HG03342 (cell line): ENCODE results near the gene MX2.
"Not testable (repeated sequence)": the region's sequence is repeated elsewhere in the genome, so short reads cannot be mapped to it uniquely, and the experiment has no call there.

Source experiments
- ATAC-seq: cut with Tn5 transposase; IDR thresholded peaks from one replicate; pipeline ENCODE4 v1.9.1; 2021; ENCODE audit warnings: mild to moderate bottlenecking, moderate library complexity; ENCODE audit not compliant: unreplicated experiment

MX2 gene, protein sequence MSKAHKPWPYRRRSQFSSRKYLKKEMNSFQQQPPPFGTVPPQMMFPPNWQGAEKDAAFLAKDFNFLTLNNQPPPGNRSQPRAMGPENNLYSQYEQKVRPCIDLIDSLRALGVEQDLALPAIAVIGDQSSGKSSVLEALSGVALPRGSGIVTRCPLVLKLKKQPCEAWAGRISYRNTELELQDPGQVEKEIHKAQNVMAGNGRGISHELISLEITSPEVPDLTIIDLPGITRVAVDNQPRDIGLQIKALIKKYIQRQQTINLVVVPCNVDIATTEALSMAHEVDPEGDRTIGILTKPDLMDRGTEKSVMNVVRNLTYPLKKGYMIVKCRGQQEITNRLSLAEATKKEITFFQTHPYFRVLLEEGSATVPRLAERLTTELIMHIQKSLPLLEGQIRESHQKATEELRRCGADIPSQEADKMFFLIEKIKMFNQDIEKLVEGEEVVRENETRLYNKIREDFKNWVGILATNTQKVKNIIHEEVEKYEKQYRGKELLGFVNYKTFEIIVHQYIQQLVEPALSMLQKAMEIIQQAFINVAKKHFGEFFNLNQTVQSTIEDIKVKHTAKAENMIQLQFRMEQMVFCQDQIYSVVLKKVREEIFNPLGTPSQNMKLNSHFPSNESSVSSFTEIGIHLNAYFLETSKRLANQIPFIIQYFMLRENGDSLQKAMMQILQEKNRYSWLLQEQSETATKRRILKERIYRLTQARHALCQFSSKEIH

DNA sequence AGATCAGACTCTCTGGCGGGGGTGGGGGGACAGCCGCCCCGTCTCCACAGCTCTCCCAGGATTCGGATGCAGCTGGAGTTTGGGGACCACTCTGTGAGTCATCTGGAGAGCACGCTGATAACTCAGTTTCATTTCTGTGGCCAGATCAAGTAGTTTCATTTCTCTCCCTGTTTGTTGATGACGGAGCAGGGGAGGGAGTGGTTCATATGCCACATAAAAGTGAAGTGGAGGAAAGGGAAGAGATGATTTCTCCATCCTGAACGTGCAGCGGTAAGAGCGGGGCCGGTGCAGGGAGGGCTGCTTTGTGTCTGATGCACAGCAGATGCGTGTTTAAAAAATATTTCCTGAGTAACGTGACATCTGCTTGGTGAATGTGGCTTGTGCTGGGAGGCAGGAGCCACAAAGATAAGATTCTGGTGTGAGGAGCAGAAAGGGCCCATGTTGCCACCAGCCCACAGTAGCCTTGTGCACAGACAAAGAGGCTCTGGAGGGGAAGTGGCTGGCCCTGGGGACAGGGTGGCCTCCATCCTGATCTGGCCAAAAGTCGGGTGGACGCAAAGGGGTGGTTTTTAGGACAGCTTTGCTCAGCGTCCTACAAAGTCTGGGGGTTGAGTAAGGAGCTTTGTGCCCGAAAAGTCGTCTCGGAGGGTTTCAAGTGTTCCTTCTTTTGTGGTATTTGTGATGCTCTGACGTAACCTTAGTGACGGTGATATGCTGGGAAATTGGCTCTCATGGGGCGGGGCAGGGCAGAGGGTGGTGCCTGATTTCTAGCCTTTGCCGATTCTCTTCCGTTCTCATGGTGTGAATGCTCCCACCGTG, at the start of gene MX2:
Gene MX2 (plus strand): TSS at position 242 of the 819 bp plus-strand sequence. CDS start 14,880 bp downstream, outside the sequence.
- ATAC-seq: peak; percentile 51

DNA sequence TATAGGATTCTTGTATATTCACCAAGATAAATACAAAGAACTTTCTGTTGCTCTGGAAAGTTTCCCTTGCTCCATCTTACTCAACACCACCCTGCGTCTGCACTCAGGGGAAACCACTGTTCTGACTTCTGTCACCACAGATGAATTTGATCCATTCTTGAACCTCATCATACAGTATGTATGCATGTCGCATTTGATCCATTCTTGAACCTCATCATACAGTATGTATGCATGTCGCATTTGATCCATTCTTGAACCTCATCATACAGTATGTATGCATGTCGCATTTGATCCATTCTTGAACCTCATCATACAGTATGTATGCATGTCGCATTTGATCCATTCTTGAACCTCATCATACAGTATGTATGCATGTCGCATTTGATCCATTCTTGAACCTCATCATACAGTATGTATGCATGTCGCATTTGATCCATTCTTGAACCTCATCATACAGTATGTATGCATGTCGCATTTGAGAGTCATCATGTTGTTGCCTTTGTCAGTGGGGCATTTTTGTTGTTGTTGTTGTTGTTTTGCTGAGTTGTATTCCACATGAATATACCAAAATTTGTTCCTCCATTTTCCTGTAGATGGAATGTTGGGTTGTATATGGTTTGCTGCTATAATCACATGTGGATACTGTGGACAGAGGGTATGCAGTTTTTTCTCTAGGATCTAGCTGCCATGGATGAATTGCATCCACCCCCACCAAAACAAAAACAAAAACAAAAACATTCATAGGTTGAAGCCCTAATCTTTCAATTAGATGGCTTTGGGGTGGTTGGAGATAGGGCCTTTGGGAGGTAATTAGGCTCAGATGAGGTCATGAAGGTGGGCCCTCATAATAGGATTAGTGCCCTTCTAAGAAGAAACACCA, 48.3 kb upstream of the MX2 start:
- not testable (repeated sequence) for ATAC-seq

DNA sequence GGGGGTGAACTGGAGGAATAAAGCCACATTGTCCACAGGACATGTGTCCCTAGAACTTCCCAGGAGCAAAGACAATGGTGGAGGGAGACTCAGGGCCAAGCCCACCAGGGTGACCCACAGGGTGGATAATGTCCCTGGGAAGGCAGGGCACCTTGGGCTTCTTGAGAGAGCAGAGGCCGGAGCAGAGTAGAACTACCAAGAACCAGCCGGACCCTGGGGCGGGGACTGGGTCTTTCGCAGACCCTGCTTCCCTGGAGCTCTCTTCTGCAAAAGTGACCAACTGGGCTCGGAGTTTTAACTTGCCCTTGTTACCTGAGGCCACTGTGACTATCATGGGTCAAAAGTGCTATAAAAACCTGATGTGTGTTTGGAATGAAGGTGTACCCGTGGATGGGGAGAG, 46.1 kb upstream of the MX2 start:
- no peak for ATAC-seq

DNA sequence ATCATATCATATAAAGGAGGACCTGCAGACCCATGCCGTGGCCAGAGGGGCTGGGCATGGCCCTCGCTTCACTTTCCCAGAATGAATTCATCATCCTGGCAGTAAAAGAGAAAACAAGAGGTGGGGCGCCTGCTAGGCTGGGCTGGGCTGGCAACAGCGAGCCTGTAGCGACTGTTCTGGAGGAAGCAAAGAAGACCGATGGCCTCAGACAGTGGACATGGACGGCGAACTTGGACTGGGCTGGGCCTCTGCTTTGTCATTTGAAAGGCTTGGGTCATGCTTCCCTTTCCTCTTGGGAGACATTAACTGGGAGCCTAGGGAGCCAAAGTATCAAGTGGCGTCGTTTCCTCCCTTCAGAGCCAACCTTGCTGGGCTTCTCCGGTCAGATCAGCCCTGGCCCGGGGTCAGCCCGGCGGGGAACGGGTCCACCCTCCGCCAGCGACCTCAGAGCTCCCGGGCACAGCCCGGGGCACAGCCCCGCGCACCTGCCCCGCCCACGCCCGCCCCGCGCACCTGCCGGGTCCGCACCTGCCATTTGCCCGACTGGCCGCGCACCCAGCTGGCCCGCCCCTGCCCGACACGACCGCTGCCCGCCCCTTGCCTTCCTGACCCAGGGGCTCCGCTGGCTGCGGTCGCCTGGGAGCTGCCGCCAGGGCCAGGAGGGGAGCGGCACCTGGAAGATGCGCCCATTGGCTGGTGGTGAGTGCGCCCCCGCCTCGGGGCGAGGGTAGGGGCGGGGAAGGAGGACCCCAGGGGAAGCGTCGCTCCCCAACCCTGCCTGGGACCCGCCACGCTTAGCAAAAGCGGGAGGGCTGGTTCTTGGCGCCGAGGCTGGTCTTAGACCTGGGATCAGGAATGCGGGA, 45.4 kb upstream of the MX2 start, which contains the start of gene FAM3B:
Gene FAM3B (plus strand): TSS at position 602 of the 863 bp plus-strand sequence. CDS start 79 bp downstream, at position 681.
- no peak for ATAC-seq

DNA sequence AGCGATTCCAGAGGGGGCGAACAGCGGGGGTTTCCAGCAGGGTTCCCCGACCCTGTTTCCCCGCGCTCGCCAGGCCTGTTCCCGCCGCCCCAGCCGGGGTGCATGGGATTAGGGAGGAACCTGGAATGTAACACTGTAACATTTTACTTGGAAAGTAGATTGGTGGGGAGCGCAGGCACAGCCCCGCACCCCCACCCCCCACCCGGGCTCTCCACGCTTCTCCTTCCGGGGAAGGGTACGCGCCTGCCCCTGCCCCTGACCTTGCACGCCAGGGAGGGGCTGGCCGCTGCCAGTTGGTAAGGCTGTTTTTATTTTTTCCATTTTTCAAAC, 44.8 kb upstream of the MX2 start:
- no peak for ATAC-seq

DNA sequence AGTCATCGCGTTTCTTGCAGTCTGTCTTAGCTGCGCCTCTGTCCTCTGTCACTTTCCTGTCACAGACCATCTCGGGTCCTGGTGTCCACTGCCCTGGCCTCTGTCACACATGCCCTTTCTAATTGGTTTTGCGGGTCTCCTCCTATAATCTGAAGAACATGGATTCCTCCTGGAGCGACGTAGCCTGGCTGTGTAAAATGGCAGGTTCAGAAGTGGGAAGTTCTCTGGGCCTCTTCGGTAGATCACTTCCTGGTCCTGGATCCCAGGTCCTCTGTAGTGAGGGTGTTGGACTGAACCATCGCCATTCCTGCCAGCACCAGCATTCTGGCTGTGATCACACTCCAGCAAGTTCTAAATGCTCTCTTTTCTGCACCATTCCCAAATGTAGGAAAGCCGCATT, 44.4 kb upstream of the MX2 start:
- no peak for ATAC-seq

DNA sequence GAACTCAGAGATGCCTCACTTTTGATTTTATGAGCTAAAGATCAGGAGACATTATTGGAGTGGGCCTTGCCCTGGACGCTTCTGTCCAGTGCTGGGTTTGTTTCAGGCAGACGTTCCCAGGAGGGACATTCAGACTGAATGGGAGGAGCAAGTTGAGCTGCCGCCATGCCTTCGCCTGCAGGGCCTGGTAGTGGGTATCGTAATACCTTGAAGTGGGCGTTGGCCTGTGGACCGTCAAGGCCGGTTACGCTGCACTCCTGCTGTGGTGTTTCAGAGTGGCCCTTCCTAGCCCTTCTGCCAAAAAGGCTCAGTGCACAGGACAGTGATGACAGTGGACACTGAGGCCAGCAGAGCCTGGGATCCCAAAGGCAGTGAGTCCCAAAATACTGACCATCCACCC, 43.6 kb upstream of the MX2 start:
- no peak for ATAC-seq

DNA sequence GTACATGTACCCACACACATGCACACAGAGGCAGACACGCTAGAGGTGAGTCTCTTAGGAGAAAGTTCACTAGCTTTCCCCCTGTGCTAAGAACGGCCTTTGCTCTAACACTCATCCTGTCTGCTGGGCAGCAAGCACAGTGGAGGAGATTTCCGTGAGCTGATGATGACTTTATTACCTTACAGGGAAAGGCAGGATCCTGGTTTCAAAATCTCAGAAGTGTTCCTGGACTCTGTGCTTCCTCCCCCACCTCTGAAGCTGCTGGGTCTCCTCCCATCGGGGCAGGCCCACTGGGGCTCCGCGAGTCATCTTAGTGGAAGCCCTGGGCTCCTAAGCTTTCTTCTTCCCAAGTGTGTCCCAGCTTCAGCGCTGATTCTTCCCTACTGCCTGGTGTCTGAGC, 42.6 kb upstream of the MX2 start:
- ATAC-seq: no peak

DNA sequence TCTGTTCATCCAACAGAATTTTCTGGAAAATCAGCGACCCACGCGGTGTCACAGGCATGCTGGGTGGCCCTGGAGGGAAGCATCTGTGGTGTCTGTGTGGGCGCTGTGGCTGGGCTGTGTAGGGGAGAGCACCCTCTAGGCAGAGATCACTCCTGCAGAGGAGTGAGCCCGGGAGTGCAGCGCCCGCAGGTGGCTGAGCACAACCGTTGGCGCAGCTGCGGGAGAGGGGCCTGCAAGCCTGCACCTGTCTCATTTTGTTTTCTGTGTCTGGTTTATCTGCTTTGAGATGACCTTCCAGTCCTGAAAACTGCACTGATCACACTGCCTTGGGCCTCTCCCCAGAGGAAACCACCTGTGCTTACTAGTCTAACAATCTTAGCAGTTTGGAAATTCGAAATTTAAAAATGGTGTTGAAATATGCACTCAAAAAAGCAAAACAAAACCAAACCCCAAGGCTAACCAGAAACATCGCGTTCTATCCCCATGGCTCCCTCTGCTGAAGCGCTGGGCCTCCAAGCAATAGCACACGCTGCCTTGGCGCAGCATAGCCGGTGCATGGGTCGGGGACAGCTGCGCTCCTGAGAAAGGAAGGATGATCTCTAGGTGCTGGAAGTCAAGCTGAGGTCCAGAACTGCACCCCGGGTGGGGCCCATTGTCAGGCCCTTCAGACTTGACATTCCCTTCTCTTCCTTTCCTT, 40.5 kb upstream of the MX2 start:
- ATAC-seq: no peak

DNA sequence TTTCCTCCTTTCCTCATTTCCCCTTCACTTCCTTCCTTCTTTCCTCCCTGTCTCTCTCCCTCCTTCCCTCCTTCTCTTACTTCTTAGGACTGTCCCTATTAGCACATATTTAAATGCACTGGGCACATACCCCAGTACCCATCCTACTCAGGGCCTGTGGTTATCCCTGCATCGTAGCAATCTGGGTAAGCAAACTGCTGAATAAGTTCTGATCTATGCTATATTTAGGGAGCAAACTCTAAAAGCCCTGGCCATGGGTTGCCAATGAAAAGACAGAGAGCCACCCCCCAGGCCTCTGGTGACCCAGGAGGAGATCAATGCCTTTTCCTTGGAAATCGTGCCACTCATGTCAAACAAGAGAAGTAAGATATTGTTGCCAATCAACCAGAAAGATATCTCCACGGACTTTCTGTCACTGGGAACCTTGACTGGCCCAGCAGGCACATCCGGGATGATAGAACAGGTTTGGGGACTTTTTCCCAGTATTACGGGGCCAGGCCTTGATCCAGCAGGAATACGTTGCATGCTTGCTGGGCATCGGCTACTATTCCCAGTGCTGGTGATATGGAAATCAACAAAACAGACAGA, 39.8 kb upstream of the MX2 start:
- ATAC-seq: no peak

DNA sequence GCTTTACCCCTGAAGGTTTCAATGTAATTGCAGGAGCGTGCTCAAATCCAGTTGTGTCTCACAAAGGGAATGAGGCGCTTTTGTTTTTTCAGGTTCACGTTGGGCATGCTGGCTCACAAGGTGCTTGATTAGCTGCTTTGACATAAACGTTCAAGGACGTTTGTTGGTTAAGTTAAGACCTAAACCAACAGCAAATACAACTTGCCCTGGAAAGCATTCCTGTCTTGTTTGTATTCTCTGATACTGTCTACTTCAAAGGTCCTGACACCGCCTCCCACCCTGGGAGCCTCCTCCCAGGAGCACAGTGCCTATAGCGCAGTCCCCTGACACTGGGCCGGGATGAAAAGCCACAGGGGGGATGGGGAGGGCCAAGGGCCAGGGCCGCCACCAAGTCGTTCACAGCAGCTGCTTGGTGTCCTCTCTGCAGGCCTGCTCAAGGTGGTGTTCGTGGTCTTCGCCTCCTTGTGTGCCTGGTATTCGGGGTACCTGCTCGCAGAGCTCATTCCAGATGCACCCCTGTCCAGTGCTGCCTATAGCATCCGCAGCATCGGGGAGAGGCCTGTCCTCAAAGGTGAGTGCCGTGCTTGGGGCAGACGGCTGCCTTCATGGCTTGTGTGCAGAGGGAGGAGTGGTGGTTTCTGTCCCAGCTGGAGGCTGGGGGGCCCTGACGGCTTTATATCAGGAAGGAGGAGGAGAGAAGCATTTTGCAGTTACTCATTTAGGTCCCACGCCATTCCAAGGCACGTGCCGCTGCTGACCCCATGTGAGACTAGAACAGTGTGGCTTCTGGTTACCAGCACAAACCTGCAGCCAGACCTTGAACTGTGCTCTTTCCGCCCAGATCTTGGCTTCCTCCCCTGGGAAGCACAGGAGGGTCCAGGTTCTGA, 39.1 kb upstream of the MX2 start:
- ATAC-seq: no peak

DNA sequence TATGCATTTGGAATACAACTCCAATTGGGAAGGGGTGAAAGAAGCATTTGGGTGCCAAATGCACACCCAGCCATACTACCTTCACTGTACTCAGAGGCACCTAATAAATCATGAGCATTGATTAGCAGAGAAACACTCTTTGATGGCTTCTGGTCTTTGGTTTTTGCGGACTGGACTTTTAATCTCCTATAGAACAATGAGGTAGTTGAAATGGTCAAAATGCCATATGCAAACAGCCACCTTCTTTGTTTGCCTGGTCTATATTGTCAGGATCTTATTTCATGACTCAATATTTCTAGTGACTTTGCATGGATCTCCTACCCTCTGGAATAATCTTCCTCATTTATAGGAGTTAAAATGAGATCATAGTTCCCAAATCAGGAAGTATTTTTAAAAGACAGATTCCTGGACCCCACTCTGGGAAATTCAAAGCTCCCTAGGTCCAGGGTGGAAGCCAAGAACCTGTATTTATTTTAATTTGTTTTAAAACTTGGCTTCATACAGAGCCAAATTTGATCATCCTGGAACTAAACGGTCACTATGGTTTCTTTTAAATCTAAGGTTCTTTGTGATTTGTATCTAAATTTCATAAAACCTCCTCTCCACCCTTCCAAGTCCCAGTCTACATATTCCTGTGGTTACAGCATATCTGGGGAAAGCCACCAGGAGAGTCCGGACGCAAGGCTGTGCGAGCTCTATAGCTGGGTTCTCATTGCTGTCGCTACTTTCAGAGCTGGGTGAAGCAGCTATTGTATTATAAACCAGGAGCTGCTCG, 36.5 kb upstream of the MX2 start:
- no peak for ATAC-seq

DNA sequence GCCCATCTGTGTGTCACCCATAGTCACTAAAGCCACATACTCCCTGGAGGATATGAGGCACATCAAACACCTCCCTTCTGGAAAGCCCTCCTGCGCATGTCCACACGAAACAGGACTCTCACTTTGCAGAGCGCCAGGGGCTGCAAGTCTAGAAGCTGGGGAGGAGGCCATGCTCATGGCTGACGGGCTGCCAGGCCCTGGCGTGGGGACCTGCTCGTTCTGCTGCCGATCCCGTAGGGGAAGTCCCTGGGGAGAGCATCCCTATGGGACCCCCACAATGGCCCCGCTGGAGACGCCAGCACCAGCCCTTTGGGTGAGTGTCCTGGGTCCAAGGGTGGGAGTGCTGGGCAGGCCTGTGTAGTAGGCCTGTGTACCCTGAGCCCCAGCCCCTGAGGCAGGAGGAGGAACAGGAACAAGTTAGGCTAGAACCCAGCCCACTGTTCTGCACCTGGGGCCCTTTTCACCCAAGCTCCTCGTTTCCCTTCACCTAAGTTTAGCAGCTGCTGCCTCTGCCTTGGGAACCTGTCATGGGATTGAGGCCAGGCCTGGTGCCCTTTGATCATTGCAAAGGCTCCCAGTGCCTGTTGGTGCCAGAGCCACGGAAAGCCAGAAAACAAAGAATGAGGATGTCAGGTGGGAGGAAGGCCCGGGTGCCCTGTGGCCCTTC, 35.3 kb upstream of the MX2 start:
- no peak for ATAC-seq

DNA sequence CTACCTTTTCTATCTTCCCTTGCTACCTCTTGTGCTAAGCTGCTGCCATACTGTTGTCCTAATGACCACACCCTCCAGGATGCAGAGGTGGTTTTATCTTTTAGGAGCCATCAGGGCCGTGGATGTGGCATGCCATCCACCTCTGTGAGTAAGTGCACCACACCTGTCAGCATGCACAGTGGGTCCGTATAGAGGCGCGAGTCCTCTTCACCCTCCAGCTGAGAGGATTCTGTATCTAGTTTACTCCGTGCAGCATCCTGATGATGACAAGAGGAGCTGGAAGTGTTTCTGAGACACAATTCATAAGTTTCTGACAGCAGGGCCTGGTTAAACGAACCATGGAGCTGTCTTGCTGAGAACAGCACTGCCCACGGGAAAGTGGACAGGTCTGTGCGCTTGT, 34.1 kb upstream of the MX2 start:
- no peak for ATAC-seq

DNA sequence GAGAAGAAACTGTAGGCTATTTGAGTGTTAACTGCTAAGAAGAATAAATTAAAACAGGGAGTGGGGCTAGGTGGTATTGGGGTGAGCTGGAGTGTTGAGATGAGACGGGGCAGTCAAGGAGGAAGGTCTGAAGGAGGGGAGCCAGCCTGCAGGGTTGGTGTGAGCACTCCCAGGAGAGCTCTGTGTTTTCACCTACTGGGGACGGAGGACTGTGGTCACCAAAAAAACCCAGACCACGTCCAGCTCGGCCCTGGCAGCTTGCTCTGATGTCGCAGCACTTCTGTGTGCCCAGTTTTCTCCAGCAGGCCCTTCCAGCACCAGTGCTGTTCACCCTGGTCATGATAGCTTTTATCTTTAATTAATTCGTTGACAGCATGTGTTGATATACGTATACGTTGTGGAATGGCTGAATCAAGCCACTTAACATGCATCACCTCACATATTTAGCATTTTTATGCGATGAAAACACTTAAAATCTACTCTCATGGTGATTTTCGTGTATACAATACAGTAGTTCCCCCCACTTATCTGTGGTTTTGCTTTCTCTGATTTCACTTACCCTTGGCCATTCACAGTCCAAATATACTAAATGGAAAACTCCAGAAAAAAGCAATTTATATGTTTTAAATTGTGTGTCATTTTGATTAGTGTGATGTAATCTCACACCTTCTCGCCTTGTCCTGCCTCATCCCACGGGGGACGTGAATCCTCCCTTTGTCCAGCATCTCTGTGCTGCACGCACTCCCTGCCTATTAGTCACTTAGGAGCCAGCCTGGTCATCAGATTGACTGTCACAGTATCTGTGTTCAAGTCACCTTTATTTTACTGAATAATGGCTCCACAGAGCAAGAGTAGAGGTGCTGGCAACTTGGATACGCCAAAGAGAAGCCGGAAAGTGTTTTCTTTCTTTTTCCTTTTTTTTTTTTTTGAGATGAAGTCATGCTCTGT, 32.9 kb upstream of the MX2 start:
- no peak for ATAC-seq
